GM12864 (cell line): Measurements from ENCODE around the gene TRPC3.
A peak's percentile ranks its signal among the peaks of the same experiment; 100 is the strongest.

Experiments
- DNase-seq: peaks from one replicate; pipeline ENCODE4 v3.0.0-alpha.2; 2011; ENCODE audit warnings: low read depth
- H3K4me3 ChIP-seq: 2 replicates; pipeline ENCODE4 v1.5.1; 2011; ENCODE audit warnings: mild to moderate bottlenecking, low read depth, low read length, control low read depth
- TF ChIP-seq, protein P1 (sequence below): IDR thresholded peaks from 2 replicates; pipeline ENCODE4 v1.5.1; 2011; ENCODE audit warnings: low read depth, mild to moderate bottlenecking, moderate library complexity, low read length, control low read depth, inconsistent platforms; ENCODE audit errors: missing control alignments

TRPC3 gene

DNA sequence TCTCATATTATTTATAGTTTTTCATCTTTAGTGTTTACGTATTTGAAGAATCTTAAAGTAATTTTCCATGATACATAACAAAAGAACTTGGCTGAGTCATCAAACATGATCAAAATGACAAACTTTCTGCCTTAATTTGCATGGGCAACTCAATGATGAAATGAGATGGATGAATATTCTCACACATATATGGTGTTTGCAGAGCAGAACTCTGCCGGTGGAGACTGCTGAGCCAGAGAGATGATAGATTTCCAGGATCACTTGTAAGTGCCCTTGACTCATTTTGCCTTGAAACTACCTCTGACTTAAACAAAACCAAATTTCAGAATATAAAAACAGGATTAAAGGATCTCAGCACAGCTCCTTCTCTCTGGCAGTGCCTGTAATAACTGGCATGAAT lies 38.2 kb downstream of the TRPC3 start:
- no peak overlapping the region for H3K4me3 ChIP-seq
- TF ChIP-seq, protein P1, sequence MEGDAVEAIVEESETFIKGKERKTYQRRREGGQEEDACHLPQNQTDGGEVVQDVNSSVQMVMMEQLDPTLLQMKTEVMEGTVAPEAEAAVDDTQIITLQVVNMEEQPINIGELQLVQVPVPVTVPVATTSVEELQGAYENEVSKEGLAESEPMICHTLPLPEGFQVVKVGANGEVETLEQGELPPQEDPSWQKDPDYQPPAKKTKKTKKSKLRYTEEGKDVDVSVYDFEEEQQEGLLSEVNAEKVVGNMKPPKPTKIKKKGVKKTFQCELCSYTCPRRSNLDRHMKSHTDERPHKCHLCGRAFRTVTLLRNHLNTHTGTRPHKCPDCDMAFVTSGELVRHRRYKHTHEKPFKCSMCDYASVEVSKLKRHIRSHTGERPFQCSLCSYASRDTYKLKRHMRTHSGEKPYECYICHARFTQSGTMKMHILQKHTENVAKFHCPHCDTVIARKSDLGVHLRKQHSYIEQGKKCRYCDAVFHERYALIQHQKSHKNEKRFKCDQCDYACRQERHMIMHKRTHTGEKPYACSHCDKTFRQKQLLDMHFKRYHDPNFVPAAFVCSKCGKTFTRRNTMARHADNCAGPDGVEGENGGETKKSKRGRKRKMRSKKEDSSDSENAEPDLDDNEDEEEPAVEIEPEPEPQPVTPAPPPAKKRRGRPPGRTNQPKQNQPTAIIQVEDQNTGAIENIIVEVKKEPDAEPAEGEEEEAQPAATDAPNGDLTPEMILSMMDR, result no peak
- no peak for DNase-seq

DNA sequence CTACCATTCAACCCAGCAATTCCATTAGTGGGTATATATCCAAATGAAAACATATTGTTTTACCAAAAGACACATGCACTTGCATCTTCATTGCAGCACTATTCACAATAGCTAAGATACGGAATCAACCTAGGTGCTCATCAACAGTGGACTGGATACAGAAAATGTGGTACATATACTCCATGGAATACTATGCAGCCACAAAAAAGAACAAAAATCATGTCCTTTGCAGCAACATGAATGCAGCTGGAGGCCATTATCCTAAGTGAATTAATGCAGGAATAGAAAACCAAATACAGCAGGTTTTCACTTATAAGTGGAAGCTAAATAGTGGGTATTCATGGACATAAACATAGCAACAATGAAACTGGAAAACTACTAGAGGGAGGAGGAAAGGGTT lies 43.5 kb downstream of the TRPC3 start:
- TF ChIP-seq, protein P1, result no peak
- H3K4me3 ChIP-seq, result no peak overlapping the region
- no peak for DNase-seq

DNA sequence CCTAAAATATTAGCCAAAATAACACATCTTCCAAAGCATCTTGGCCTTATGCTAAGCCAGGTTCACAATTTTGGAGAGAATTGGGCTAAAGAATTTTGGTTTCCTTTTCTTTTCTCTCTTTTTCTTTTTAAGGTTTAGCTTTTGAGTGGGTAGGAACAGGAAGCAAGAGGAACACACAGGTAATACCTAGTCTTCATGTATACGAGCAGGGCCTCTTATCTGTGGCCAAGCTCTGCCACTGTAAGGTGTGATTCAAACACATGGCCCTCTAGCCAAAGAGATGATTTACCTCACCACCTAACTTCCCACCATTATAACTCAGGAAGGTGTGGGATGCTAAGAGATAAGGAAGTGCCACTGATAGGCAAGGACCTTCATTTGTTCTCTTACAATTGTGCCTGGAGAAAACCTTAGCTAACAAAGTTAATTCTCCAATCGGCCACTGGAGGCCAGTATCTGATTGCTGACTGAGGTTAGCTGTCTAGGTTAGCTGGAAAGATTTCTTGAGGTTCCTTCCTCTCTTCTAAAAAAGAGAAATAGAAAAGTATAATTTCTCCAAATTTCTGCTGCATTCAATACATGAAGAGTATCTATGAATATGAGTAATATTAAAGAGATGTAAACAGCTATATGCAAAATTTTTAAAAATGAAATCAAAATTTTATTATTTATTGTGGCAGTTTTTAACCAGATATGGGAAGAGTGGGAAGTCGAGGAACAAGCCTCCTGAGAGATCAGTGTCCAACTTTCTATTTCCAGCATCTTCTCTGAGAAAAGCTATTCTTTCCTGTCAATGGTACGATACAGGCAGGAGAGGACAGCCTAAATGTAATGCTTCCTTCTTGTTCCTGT lies 51.5 kb downstream of the TRPC3 start:
- DNase-seq, result peak; percentile 8
- H3K4me3 ChIP-seq, result no peak overlapping the region
- TF ChIP-seq, protein P1, result peak; percentile 74

DNA sequence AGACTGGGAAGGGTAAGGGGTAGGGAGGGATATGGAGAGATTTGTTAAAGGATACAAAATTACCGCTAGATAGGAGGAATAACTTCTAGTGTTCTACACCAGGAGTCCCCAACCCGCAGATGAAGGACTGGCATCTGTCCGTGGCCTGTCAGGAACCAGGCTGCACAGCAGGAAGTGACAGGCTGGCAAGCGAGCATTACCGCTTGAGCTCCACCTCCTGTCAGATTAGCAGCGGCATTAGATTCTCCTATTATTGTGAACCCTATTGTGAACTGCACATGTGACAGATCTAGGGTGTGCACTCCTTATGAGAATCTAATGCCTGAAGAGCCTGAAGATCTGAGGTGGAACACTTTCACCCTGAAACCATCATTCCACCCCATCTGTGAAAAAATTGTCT lies 53.7 kb downstream of the TRPC3 start:
- no peak overlapping the region for H3K4me3 ChIP-seq
- TF ChIP-seq, protein P1, result no peak
- DNase-seq, result no peak

DNA sequence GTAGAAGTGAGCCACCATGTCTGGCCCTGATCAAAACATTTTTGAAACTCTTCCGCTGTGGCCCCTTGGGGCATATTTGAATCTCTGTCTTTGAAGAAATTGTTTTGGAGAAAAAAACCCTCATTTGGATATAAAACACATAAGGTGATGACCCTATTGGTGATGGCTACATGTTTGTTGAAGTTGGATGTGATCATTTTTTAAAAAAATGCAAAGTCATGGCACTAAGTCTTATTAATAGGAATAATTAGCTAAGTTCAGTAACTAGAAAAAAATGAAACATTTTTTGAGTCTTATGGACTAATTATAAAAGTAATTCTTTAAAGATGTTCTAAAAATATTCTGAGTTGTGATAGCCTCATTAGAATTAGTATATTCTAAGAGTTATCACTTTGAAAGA lies 63.7 kb downstream of the TRPC3 start:
- H3K4me3 ChIP-seq, result no peak overlapping the region
- TF ChIP-seq, protein P1, result no peak
- DNase-seq, result no peak

DNA sequence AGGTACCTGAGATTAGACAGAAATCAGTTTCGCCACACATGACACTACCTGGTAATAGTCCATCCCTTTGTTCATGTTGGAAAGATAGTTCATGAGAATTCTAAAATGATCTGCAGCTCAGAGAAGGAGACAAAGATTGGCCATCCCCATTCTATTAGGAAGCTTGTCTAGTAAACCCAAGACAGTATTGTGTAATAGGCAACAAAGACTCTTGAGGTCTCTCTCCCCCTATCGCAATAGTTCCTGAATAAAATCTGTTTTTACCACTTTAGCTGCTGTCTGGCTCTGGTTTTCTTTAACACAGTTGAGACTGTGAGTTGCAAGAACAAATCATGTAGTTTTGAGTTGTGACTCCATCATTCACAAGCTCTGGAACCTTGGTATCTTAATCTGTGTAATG lies 66.7 kb downstream of the TRPC3 start:
- TF ChIP-seq, protein P1, result no peak
- DNase-seq, result no peak
- no peak overlapping the region for H3K4me3 ChIP-seq

DNA sequence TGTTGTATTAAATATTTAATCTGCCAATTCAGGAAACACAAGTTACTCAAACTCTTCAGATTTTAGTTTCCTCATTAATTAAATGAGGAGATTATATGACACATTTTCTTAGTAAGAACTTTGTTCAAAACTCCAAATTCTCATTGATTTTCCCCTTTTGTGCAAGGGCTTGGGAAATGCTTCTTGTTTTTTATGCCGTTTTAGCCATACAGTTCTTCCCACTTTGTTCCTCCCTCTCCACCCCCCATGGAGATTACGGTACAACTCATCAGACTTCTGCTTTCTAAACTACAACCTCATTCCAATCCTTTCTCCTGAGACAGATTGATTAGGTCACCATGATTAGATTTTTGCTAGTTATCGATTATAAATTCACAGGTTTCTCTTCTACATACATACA lies 70.7 kb downstream of the TRPC3 start:
- TF ChIP-seq, protein P1, result no peak
- no peak for DNase-seq
- H3K4me3 ChIP-seq, result no peak overlapping the region
